ENCODE results near the gene FRMD4A.

GRCh38 chr10:14162629-14163344 lies 167.9 kb downstream of the FRMD4A start:
- TF ChIP-seq EZH2phosphoT487 (IDR thresholded peaks at IDR 0.05; ENCODE audit: insufficient read depth, low read depth) = no peak
- TF ChIP-seq EZH2 (IDR thresholded peaks at IDR 0.05; ENCODE audit: insufficient read depth, poor library complexity, severe bottlenecking) = no peak
